ACC112 (cell line): Measurements from ENCODE around the gene OR10K1.
"Not testable (repeated sequence)": the region's sequence is repeated elsewhere in the genome, so short reads cannot be mapped to it uniquely, and the experiment has no call there.

ENCODE experiments used
- H2AFZ ChIP-seq: fragments of 200-600 bp; sonication (generic); one replicate; pipeline ENCODE4 v1.6.0; 2017; ENCODE audit warnings: antibody characterized with exemption, low read length; ENCODE audit not compliant: unreplicated experiment
- H3K27ac ChIP-seq: fragments of 200-600 bp; sonication (generic); 2 replicates; pipeline ENCODE4 v1.5.1; 2014; ENCODE audit warnings: low read depth, mild to moderate bottlenecking, antibody characterized with exemption, low read length, moderate library complexity
- H3K27me3 ChIP-seq: fragments of 200-600 bp; sonication (generic); 2 replicates; pipeline ENCODE4 v1.6.1; 2014; ENCODE audit warnings: mild to moderate bottlenecking, antibody characterized with exemption, low read length, moderate library complexity, mixed read lengths; ENCODE audit not compliant: insufficient read depth
- H3K36me3 ChIP-seq: fragments of 200-600 bp; sonication (generic); 2 replicates; pipeline ENCODE4 v1.6.1; 2016; ENCODE audit warnings: mild to moderate bottlenecking, antibody characterized with exemption, low read length, moderate library complexity, mixed read lengths; ENCODE audit not compliant: insufficient read depth
- H3K4me1 ChIP-seq: fragments of 200-600 bp; sonication (generic); one replicate; pipeline ENCODE4 v1.6.1; 2016; ENCODE audit warnings: low read length, mixed read lengths; ENCODE audit not compliant: insufficient read depth, unreplicated experiment, control insufficient read depth
- H3K4me3 ChIP-seq: fragments of 200-600 bp; sonication (generic); 2 replicates; pipeline ENCODE4 v1.5.1; 2014; ENCODE audit warnings: mild to moderate bottlenecking, low read depth, low read length
- H3K79me2 ChIP-seq: fragments of 200-600 bp; sonication (generic); one replicate; pipeline ENCODE4 v1.6.0; 2016; ENCODE audit warnings: low read length; ENCODE audit not compliant: control insufficient read depth, unreplicated experiment, insufficient read depth

Gene OR10K1, protein sequence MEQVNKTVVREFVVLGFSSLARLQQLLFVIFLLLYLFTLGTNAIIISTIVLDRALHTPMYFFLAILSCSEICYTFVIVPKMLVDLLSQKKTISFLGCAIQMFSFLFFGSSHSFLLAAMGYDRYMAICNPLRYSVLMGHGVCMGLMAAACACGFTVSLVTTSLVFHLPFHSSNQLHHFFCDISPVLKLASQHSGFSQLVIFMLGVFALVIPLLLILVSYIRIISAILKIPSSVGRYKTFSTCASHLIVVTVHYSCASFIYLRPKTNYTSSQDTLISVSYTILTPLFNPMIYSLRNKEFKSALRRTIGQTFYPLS

DNA sequence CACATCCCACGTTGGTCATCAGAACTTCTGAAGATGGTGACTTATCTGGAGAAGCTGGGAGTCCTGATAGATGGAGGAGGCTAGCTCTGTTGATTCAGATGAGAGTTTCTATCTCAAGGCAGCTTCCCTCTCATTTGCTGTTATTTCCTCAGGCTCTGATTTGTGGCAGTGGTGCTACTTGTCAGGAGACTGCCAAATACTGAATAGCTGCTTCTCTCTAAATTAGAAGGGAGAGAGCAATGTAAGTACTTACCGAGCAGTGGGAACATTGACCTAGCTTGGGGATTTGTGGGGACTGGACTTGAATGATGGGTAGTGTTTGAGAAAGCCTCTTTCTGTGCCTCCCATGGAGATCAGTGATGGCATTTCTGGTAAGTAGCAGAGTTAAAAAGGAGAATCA lies at the start of gene OR10K1:
TSS of gene OR10K1 (plus strand) at position 301 of the 400 bp plus-strand sequence. CDS start 3,728 bp downstream, outside the sequence.
- Histone ChIP-seq H3K27ac (no peak within 1 kb of the TSS), H3K79me2 (no peaks in the 10 kb centered on the region), H3K4me1 (no peaks in the 10 kb centered on the region), H3K27me3 (no peaks in the 10 kb centered on the region), H2AFZ (no peak within 1 kb of the TSS), H3K36me3 (no peaks in the 10 kb centered on the region), H3K4me3 (no peak within 1 kb of the TSS)

DNA sequence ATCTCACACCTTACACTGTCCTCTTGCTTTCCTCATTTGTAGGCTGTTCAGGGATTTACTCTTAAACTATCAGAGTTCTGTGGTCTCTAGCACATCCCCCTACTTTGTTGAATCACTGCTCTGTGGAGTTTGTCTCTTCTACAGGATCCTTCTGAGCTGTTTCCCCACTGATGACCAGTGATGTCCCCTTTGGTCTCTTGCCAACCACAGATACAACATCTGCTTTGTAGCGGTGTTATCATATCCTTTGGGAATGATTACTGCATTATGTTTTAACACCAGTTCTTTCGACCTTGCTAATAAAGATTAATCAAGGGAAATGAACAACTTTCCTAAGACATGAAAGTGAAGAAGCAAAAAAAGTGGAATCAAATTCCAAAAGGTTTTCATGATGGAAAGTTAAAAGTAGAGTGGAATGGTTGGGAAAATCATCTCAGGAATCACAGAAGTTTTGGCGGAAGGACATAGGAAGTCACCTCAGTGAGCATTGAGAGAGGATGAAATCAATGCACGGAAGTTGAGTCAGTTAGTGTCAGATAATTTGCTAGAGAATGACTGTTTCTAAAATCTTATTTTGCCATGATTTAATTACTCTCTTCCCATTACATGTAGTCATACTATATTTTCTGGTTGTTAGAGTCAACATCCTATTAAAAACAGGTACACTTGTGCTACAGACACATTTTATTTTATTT lies 46.8 kb upstream of the OR10K1 start:
- no peak overlapping the region for H3K4me3 ChIP-seq
- H3K27me3 ChIP-seq, result no peaks in the 10 kb centered on the region
- no peaks in the 10 kb centered on the region for H3K4me1 ChIP-seq
- H3K36me3 ChIP-seq, result no peaks in the 10 kb centered on the region
- no peaks in the 10 kb centered on the region for H3K79me2 ChIP-seq
- no peak overlapping the region for H3K27ac ChIP-seq
- H2AFZ ChIP-seq, result no peak overlapping the region

DNA sequence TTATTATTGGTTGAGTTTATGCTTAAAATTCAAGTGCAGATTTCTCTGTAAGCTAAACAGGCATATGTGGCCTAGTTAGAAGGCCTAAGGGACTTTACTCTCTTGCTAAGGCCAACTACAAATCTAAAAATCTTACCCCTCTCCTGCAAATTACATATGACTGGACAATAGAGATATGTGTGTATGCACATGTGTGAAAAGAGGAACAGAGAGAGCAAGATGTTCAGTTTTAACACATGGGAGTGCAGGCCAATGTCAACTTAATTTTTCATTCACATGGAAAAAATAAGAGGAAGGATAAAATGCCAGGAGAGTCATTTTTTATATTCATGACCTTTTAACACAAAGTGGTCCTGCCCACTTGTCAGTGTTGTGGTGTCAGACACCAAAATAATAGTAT lies 44.0 kb upstream of the OR10K1 start:
- Histone ChIP-seq H3K27me3 (no peaks in the 10 kb centered on the region), H2AFZ (no peak overlapping the region), H3K27ac (no peak overlapping the region), H3K79me2 (no peaks in the 10 kb centered on the region), H3K4me1 (no peaks in the 10 kb centered on the region), H3K36me3 (no peaks in the 10 kb centered on the region), H3K4me3 (no peak overlapping the region)

DNA sequence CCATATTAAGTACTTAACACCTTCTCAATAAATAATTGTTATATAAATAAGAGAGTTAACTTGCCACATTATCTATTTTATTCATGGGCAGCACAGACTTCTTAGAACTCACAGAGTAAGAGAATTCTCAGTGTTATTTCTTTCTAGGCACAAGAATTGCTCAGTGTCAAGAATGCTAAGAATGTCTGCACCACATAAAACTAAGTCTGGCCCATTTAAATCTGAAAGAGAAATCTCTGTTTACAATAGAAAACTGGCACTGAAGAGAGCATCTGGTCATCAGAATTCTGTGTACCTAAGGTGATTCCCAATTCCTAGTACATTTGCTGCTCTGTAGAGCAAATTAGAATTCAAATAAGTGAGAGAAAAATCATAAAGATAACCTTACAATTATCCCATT lies 39.4 kb upstream of the OR10K1 start:
- H3K4me3 ChIP-seq, result no peak overlapping the region
- H3K79me2 ChIP-seq, result no peaks in the 10 kb centered on the region
- no peaks in the 10 kb centered on the region for H3K27me3 ChIP-seq
- no peaks in the 10 kb centered on the region for H3K36me3 ChIP-seq
- H3K4me1 ChIP-seq, result no peaks in the 10 kb centered on the region
- no peak overlapping the region for H2AFZ ChIP-seq
- H3K27ac ChIP-seq, result no peak overlapping the region

DNA sequence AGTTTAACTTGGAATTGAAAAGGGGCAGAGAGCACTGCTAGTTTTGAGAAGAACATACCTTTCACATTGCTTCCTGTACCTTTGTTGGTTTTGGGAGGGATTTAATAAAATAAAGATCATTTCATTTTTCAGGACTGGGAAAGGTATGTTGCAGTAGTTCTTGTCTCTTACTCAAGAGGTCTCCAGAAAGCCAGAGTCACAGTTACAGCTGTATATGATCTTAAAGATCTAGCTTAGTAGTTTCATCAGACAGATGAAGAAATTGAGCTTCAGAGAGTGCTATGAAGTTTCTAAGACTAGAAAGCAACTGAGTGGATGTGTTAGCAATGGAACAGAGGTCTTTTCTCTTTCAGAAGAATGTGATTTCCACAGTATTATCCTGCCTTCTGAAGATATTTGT lies 36.6 kb upstream of the OR10K1 start:
- Histone ChIP-seq H3K79me2 (no peaks in the 10 kb centered on the region), H3K27me3 (no peaks in the 10 kb centered on the region), H3K36me3 (no peaks in the 10 kb centered on the region), H2AFZ (no peak overlapping the region), H3K4me3 (no peak overlapping the region), H3K4me1 (no peaks in the 10 kb centered on the region), H3K27ac (no peak overlapping the region)

DNA sequence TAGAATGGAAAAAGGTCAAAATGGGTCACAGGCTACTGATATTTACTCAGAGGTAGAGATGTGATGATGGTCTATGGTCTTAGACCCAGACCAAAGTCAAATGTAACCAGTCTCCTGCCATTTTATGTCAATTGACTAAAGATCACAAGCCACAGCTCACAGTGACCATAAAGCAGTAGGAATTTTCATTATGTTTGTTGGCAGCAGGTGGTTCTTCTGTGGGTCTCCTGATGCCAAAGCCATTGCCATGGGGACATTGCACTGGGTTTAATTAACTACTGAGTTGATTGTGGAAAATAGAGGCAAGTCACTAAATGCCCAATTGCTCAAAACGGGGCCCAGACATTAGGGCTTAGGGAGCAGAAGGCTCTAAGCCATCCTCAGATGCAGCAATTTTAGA lies 35.5 kb upstream of the OR10K1 start, which contains the start of gene OR10K2:
TSS of gene OR10K2 (minus strand) at position 101 of the 400 bp plus-strand sequence. CDS start 5,371 bp downstream, outside the sequence.
- Histone ChIP-seq H3K36me3 (no peaks in the 10 kb centered on the region), H3K4me3 (no peak within 1 kb of the TSS), H3K79me2 (no peaks in the 10 kb centered on the region), H2AFZ (no peak within 1 kb of the TSS), H3K4me1 (no peaks in the 10 kb centered on the region), H3K27ac (no peak within 1 kb of the TSS), H3K27me3 (no peaks in the 10 kb centered on the region)

DNA sequence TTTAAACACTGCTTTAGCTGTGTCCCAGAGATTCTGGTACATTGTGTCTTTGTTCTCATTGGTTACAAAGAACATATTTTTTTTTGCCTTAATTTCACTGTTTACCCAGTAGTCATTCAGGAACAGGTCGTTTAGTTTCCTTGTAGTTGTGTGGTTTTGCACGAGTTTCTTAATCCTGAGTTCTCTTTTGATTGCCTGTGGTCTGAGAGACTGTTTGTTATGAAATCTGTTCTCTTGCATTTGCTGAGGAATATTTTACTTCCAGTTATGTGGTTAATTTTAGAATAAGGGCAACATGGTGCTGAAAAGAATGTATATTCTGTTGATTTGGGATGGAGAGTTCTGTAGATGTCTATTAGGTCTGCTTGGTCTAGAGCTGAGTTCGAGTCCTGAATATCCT lies 31.5 kb upstream of the OR10K1 start:
- H2AFZ ChIP-seq, H3K36me3 ChIP-seq, H3K27ac ChIP-seq, H3K4me3 ChIP-seq, H3K79me2 ChIP-seq, H3K27me3 ChIP-seq, H3K4me1 ChIP-seq: not testable (repeated sequence)

DNA sequence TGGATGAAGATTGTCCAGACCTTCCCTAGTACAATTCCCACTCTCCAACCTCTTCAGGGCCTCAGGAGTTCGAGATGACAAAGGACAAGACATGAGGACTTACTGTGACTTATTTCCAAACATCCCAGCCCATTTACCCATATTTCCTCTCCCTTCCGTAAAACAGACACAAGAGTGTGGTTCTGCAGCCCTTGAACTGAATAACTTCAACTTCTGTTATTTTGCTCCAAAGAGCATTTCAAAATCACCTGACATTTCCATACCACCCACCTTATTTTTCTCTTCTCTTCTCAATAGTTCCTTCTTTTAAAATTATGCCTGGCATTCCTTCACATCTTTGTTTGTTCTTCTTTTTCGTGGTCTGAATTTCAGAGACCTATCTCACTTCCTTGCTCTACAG lies 26.9 kb upstream of the OR10K1 start:
- Histone ChIP-seq H3K79me2 (no peaks in the 10 kb centered on the region), H3K27me3 (no peaks in the 10 kb centered on the region), H2AFZ (no peak overlapping the region), H3K27ac (no peak overlapping the region), H3K36me3 (no peaks in the 10 kb centered on the region), H3K4me1 (no peaks in the 10 kb centered on the region), H3K4me3 (no peak overlapping the region)

DNA sequence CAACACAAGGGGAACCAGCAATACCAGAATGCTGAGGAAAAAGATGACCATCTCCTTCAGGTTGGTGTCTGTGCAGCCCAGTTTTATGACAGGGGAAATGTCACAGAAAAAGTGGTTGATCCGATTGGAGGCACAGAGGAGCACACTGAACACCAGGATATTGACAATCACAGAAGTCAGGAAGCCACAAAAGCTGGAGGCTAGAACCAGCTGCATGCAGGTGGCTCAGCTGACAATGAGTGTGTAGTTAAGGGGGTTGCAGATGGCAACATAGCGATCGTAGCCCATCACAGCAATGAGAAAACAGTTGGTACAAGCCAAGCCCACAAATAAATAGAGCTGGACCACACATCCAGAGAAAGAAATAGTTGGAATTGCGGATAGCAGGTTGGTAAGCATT lies 16.3 kb upstream of the OR10K1 start:
- Histone ChIP-seq H2AFZ (no peak overlapping the region), H3K36me3 (no peaks in the 10 kb centered on the region), H3K4me3 (no peak overlapping the region), H3K27me3 (no peaks in the 10 kb centered on the region), H3K79me2 (no peaks in the 10 kb centered on the region), H3K4me1 (no peaks in the 10 kb centered on the region), H3K27ac (no peak overlapping the region)

DNA sequence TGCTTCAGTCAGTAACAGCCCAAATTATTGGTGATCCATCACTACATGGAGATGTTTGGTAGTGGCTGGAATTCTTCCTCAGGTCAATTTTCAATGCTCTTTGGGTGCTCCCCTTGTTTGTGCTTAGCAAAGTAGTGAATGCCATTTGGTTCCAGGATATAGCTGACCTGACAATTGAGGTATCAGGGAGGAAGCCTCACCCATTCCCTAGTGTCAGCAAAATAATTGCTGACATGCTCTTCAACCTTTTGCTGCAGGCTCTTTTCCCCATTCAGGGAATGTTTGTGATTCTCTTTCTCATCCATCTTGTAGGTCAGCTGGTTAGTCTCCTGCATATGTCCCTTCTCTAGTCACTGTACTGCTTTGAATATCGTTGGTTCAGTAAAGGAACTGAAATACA lies 7.1 kb upstream of the OR10K1 start:
- no peaks in the 10 kb centered on the region for H3K36me3 ChIP-seq
- H3K4me3 ChIP-seq, result no peak overlapping the region
- no peak overlapping the region for H3K27ac ChIP-seq
- no peaks in the 10 kb centered on the region for H3K79me2 ChIP-seq
- no peaks in the 10 kb centered on the region for H3K27me3 ChIP-seq
- H2AFZ ChIP-seq, result no peak overlapping the region
- no peaks in the 10 kb centered on the region for H3K4me1 ChIP-seq

DNA sequence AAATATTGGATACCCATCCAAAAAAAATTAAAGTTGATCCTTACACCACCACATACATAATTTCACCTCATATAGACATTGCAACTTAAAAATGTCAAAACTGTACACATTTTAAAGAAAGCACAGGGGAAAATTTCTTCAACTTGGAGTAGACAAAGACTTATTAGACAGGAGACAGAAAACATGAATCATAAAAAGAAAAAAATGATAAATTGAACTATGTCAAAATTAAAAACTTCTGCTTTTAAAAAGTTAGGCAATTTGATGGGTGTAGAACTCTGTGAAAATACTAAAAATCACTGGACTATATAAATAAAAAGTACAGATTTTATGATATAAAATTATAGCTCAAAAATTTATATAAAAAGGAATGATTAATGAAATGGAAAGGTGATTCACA lies 4.4 kb upstream of the OR10K1 start:
- Histone ChIP-seq H3K4me3 (no peak overlapping the region), H3K79me2 (no peaks in the 10 kb centered on the region), H2AFZ (no peak overlapping the region), H3K4me1 (no peaks in the 10 kb centered on the region), H3K36me3 (no peaks in the 10 kb centered on the region), H3K27ac (no peak overlapping the region), H3K27me3 (no peaks in the 10 kb centered on the region)
